GM23338 (cell line): ENCODE results near the gene PER2. TPM values are rescaled to one million over a fixed set of nuclear protein-coding genes. Genes with fewer than 3 reads are reported as not detected.

Experiments
- ATAC-seq: fragments of 200-7000 bp; cut with Tn5 transposase; 3 replicates; pipeline ENCODE4 v1.9.1; 2020
- DNase-seq: peaks from one replicate; pipeline ENCODE4 v3.0.0-alpha.2; 2015; ENCODE audit warnings: low spot score
- H2AFZ ChIP-seq: fragments of 200-600 bp; sonication (generic); 2 replicates; pipeline ENCODE4 v1.8.0; 2016; ENCODE audit warnings: antibody characterized with exemption, mild to moderate bottlenecking, moderate library complexity
- H3F3A ChIP-seq: fragments of 200-600 bp; sonication (generic); replicated peaks from 2 replicates; pipeline ENCODE4 v1.8.0; 2017; ENCODE audit warnings: antibody characterized with exemption, mixed run types, low read depth
- H3K27ac ChIP-seq: fragments of 200-600 bp; sonication (generic); 2 replicates; pipeline ENCODE4 v1.6.1; 2016; ENCODE audit warnings: low read depth
- H3K27me3 ChIP-seq: fragments of 200-600 bp; sonication (generic); 2 replicates; pipeline ENCODE4 v1.8.0; 2016; ENCODE audit warnings: mild to moderate bottlenecking, mixed run types, moderate library complexity; ENCODE audit not compliant: insufficient read depth
- H3K36me3 ChIP-seq: fragments of 200-600 bp; sonication (generic); 2 replicates; pipeline ENCODE4 v1.8.0; 2016; ENCODE audit warnings: mild to moderate bottlenecking; ENCODE audit not compliant: insufficient read depth
- H3K4me1 ChIP-seq: fragments of 200-600 bp; sonication (generic); 2 replicates; pipeline ENCODE4 v1.8.0; 2016; ENCODE audit warnings: mild to moderate bottlenecking, moderate library complexity; ENCODE audit not compliant: insufficient read depth
- H3K4me2 ChIP-seq: fragments of 200-600 bp; sonication (generic); 2 replicates; pipeline ENCODE4 v1.7.1; 2017; ENCODE audit warnings: mixed run types
- H3K4me3 ChIP-seq: fragments of 200-600 bp; sonication (generic); 2 replicates; pipeline ENCODE4 v1.6.1; 2016; ENCODE audit warnings: mixed run types
- H3K79me2 ChIP-seq: fragments of 200-600 bp; sonication (generic); replicated peaks from 2 replicates; pipeline ENCODE4 v1.8.0; 2017; ENCODE audit warnings: mild to moderate bottlenecking; ENCODE audit not compliant: insufficient read depth
- H3K9me2 ChIP-seq: fragments of 200-600 bp; sonication (generic); 2 replicates; pipeline ENCODE4 v1.8.0; 2017; ENCODE audit not compliant: insufficient read depth
- H4K20me1 ChIP-seq: fragments of 200-600 bp; sonication (generic); replicated peaks from 2 replicates; pipeline ENCODE4 v1.8.0; 2017; ENCODE audit warnings: mild to moderate bottlenecking; ENCODE audit not compliant: insufficient read depth
- H3K27ac Mint-ChIP-seq: 2 replicates; pipeline ENCODE4 v1.8.0; 2020; ENCODE audit warnings: inconsistent platforms, mild to moderate bottlenecking, moderate library complexity, mixed read lengths
- H3K27me3 Mint-ChIP-seq: 3 replicates; pipeline ENCODE4 v1.8.0; 2022; ENCODE audit warnings: low read depth, mild to moderate bottlenecking, moderate library complexity, mixed read lengths, inconsistent platforms; ENCODE audit not compliant: insufficient read depth, poor library complexity
- H3K36me3 Mint-ChIP-seq: 3 replicates; pipeline ENCODE4 v1.8.0; 2021; ENCODE audit warnings: low read depth, mild to moderate bottlenecking, inconsistent platforms, moderate library complexity, mixed read lengths
- H3K4me1 Mint-ChIP-seq: 3 replicates; pipeline ENCODE4 v1.8.0; 2020; ENCODE audit warnings: mild to moderate bottlenecking, inconsistent platforms, mixed read lengths
- H3K4me3 Mint-ChIP-seq: 3 replicates; pipeline ENCODE4 v1.8.0; 2021; ENCODE audit warnings: moderate library complexity, mild to moderate bottlenecking, inconsistent platforms, mixed read lengths
- H3K9me3 Mint-ChIP-seq: 3 replicates; pipeline ENCODE4 v1.8.0; 2020; ENCODE audit warnings: moderate library complexity, mild to moderate bottlenecking, inconsistent platforms, mixed read lengths
- CREB1 ChIP-seq: fragments of 250-450 bp; sonication (Bioruptor Pico); IDR thresholded peaks from 2 replicates; pipeline ENCODE4 v1.5.0; 2020; ENCODE audit warnings: low read depth, mild to moderate bottlenecking, moderate library complexity
- CTCF ChIP-seq, 2 experiments: fragments of 200-600 bp in 1 of 2; sonication (generic) in 1 of 2; conservative IDR thresholded peaks; 2 replicates each; pipeline versions ENCODE4 v1.5.1 to v1.6.1; 2016 to 2017; ENCODE audit warnings: antibody characterized with exemption in 2 of 2, low read depth in 2 of 2, mild to moderate bottlenecking in 2 of 2, moderate library complexity in 1 of 2
- ETS1 ChIP-seq: IDR thresholded peaks from 2 replicates; pipeline ENCODE4 v1.6.1; 2016; ENCODE audit warnings: antibody characterized with exemption
- EZH2 ChIP-seq: fragments of 200-600 bp; sonication (generic); IDR thresholded peaks from one replicate; pipeline ENCODE4 v1.8.0; 2017; ENCODE audit warnings: antibody characterized with exemption, mild to moderate bottlenecking, low read depth; ENCODE audit not compliant: unreplicated experiment
- EZH2phosphoT487 ChIP-seq: fragments of 200-600 bp; sonication (generic); IDR thresholded peaks from one replicate; pipeline ENCODE4 v1.8.1; 2018; ENCODE audit warnings: antibody characterized with exemption; ENCODE audit not compliant: unreplicated experiment
- JUNB ChIP-seq: IDR thresholded peaks from one replicate; pipeline ENCODE4 v1.6.1; 2016; ENCODE audit warnings: antibody characterized with exemption; ENCODE audit not compliant: unreplicated experiment
- NANOG ChIP-seq: IDR thresholded peaks from 2 replicates; pipeline ENCODE4 v1.6.1; 2016; ENCODE audit warnings: antibody characterized with exemption, borderline replicate concordance
- POLR2AphosphoS5 ChIP-seq: IDR thresholded peaks from 2 replicates; pipeline ENCODE4 v1.6.1; 2016; ENCODE audit warnings: antibody characterized with exemption, low read depth
- STAT1 ChIP-seq: IDR thresholded peaks from one replicate; pipeline ENCODE4 v1.6.1; 2016; ENCODE audit warnings: antibody characterized with exemption; ENCODE audit not compliant: unreplicated experiment
- ZNF114 ChIP-seq: fragments of 250-450 bp; sonication (Bioruptor Pico); IDR thresholded peaks from 2 replicates; pipeline ENCODE4 v1.5.0; 2020; ENCODE audit warnings: mild to moderate bottlenecking, moderate library complexity
- ZNF331 ChIP-seq: fragments of 250-450 bp; sonication (Bioruptor Pico); IDR thresholded peaks from 2 replicates; pipeline ENCODE4 v1.5.0; 2020; ENCODE audit warnings: low read depth, mild to moderate bottlenecking, moderate library complexity
- polyA plus RNA-seq: library from polyadenylated mRNA; unstranded; fragments of >200 nt; fragmentation: Nextera tagmentation; extraction: Ambion mirVana; gene quantifications from 2 replicates; pipeline ENCODE4 v1.2.1, GENCODE V29; 2016
- total RNA-seq: library from RNA; depleted of rRNA; stranded (reverse); fragments of >200 nt; shearing (Covaris generic); gene quantifications from 2 replicates; pipeline ENCODE4 v1.2.3, GENCODE V29; 2014
- TF ChIP-seq, protein P1 (sequence below): fragments of 250-450 bp; sonication (Bioruptor Pico); IDR thresholded peaks from 2 replicates; pipeline ENCODE4 v1.5.0; 2020; ENCODE audit warnings: mild to moderate bottlenecking, moderate library complexity
- TF ChIP-seq, protein P2 (sequence below): IDR thresholded peaks from one replicate; pipeline ENCODE4 v1.6.1; 2018; ENCODE audit warnings: antibody characterized with exemption; ENCODE audit not compliant: unreplicated experiment

PER2 gene
- total and polyA plus RNA-seq, 2 experiments from 2014 or later: 2.2 to 4.6 TPM

DNA sequence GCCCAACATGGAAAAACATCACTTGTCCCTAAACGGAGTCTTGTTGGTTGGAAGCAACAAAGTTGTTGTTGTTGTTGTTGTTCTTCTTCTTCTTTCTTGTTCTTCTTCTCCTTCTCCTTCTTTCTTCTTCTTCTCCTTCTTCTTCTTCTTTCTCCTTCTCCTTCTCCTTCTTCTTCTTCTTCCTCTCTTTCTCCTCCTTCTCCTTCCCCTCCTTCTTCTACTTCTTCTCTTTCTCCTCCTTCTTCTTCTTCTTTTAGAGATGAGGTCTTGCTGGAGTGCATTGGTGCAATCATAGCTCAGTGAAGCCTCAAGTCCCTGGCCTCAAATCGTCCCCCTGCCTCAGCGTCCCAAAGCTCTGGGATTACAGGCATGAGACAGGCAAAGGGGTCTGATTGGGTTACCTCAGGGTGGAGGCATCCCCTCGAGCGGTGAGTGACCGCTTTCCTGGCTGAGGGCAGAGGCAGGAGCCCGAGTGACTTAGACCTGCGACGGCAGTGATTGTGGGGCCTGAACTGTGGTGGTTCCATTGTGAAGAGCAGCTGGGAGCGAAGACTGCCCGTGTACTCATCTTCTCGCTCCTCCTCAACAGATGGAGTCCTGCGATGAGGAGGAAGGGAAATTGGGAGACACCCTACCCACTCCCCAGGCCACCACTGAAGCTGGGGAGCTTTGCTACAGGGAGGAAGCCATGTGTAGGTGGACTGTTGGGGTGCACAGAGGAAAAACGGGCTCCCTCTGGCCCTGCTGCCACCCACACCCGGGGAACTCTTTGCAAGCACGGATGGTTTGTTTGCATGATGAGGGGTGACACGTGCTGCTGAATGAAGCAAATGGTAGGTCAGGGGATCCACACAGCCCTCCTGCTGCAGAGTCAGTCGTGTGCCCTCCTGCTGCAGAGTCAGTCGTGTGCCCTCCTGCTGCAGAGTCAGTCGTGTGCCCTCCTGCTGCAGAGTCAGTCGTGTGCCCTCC, 7.0 kb upstream of the PER2 start:
- Histone ChIP-seq H3K36me3 (no peaks in the 10 kb centered on the region), H3F3A (no peaks in the 10 kb centered on the region), H3K9me2 (no peaks in the 10 kb centered on the region), H3K27me3 (no peaks in the 10 kb centered on the region), H4K20me1 (no peaks in the 10 kb centered on the region), H3K4me2 (no peak overlapping the region), H3K27ac (no peak overlapping the region), H3K4me3 (no peak overlapping the region), H3K4me1 (peaks cover 2% of the 10 kb centered on the region), H2AFZ (no peak overlapping the region), H3K79me2 (no peaks in the 10 kb centered on the region)
- Mint-ChIP-seq H3K27ac (no peak overlapping the region), H3K4me3 (no peak overlapping the region), H3K27me3 (peaks cover 12% of the 10 kb centered on the region), H3K4me1 (peaks cover 4% of the 10 kb centered on the region), H3K9me3 (no peaks in the 10 kb centered on the region), H3K36me3 (no peaks in the 10 kb centered on the region; the same call in 2 of the 3 replicates)
- ATAC-seq (no peak), DNase-seq (no peak)
- TF ChIP-seq CTCF (conservative IDR thresholded peaks at IDR 0.05; ENCODE audit: low read depth in 2 of 2) (no peak), JUNB (no peak), STAT1 (no peak), NANOG (no peak), POLR2AphosphoS5 (no peak), ETS1 (no peak), CREB1 (no peak), ZNF331 (CRISPR knock-in tag) (no peak), EZH2phosphoT487 (no peak), EZH2 (no peak), ZNF114 (CRISPR knock-in tag) (no peak)
- TF ChIP-seq, protein P1, sequence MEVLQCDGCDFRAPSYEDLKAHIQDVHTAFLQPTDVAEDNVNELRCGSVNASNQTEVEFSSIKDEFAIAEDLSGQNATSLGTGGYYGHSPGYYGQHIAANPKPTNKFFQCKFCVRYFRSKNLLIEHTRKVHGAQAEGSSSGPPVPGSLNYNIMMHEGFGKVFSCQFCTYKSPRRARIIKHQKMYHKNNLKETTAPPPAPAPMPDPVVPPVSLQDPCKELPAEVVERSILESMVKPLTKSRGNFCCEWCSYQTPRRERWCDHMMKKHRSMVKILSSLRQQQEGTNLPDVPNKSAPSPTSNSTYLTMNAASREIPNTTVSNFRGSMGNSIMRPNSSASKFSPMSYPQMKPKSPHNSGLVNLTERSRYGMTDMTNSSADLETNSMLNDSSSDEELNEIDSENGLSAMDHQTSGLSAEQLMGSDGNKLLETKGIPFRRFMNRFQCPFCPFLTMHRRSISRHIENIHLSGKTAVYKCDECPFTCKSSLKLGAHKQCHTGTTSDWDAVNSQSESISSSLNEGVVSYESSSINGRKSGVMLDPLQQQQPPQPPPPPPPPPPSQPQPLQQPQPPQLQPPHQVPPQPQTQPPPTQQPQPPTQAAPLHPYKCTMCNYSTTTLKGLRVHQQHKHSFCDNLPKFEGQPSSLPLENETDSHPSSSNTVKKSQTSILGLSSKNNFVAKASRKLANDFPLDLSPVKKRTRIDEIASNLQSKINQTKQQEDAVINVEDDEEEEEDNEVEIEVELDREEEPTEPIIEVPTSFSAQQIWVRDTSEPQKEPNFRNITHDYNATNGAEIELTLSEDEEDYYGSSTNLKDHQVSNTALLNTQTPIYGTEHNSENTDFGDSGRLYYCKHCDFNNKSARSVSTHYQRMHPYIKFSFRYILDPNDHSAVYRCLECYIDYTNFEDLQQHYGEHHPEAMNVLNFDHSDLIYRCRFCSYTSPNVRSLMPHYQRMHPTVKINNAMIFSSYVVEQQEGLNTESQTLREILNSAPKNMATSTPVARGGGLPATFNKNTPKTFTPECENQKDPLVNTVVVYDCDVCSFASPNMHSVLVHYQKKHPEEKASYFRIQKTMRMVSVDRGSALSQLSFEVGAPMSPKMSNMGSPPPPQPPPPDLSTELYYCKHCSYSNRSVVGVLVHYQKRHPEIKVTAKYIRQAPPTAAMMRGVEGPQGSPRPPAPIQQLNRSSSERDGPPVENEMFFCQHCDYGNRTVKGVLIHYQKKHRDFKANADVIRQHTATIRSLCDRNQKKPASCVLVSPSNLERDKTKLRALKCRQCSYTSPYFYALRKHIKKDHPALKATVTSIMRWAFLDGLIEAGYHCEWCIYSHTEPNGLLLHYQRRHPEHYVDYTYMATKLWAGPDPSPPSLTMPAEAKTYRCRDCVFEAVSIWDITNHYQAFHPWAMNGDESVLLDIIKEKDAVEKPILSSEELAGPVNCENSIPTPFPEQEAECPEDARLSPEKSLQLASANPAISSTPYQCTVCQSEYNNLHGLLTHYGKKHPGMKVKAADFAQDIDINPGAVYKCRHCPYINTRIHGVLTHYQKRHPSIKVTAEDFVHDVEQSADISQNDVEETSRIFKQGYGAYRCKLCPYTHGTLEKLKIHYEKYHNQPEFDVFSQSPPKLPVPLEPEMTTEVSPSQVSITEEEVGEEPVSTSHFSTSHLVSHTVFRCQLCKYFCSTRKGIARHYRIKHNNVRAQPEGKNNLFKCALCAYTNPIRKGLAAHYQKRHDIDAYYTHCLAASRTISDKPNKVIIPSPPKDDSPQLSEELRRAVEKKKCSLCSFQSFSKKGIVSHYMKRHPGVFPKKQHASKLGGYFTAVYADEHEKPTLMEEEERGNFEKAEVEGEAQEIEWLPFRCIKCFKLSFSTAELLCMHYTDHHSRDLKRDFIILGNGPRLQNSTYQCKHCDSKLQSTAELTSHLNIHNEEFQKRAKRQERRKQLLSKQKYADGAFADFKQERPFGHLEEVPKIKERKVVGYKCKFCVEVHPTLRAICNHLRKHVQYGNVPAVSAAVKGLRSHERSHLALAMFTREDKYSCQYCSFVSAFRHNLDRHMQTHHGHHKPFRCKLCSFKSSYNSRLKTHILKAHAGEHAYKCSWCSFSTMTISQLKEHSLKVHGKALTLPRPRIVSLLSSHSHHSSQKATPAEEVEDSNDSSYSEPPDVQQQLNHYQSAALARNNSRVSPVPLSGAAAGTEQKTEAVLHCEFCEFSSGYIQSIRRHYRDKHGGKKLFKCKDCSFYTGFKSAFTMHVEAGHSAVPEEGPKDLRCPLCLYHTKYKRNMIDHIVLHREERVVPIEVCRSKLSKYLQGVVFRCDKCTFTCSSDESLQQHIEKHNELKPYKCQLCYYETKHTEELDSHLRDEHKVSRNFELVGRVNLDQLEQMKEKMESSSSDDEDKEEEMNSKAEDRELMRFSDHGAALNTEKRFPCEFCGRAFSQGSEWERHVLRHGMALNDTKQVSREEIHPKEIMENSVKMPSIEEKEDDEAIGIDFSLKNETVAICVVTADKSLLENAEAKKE (CRISPR knock-in tag): no peak
- TF ChIP-seq, protein P2, sequence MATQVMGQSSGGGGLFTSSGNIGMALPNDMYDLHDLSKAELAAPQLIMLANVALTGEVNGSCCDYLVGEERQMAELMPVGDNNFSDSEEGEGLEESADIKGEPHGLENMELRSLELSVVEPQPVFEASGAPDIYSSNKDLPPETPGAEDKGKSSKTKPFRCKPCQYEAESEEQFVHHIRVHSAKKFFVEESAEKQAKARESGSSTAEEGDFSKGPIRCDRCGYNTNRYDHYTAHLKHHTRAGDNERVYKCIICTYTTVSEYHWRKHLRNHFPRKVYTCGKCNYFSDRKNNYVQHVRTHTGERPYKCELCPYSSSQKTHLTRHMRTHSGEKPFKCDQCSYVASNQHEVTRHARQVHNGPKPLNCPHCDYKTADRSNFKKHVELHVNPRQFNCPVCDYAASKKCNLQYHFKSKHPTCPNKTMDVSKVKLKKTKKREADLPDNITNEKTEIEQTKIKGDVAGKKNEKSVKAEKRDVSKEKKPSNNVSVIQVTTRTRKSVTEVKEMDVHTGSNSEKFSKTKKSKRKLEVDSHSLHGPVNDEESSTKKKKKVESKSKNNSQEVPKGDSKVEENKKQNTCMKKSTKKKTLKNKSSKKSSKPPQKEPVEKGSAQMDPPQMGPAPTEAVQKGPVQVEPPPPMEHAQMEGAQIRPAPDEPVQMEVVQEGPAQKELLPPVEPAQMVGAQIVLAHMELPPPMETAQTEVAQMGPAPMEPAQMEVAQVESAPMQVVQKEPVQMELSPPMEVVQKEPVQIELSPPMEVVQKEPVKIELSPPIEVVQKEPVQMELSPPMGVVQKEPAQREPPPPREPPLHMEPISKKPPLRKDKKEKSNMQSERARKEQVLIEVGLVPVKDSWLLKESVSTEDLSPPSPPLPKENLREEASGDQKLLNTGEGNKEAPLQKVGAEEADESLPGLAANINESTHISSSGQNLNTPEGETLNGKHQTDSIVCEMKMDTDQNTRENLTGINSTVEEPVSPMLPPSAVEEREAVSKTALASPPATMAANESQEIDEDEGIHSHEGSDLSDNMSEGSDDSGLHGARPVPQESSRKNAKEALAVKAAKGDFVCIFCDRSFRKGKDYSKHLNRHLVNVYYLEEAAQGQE: no peak
